Astrocyte (in vitro differentiated cells and primary cell): ENCODE data around the gene MSX1. TPM values are rescaled to one million over a fixed set of nuclear protein-coding genes. Genes with fewer than 3 reads are reported as not detected.

Source experiments
- DNase-seq: peaks from one replicate; pipeline ENCODE4 v3.0.0-alpha.2; 2010; ENCODE audit warnings: low read depth
- FAIRE-seq: peaks from 2 replicates; lab custom pipeline; 2011; peaks lifted over from hg19 to GRCh38; lab: Jason Lieb, UNC
- H2AFZ ChIP-seq: 2 replicates; pipeline ENCODE4 v1.6.0; 2012; ENCODE audit warnings: low read depth, low read length, inconsistent platforms
- H3K27ac ChIP-seq: 2 replicates; pipeline ENCODE4 v1.5.1; 2011; ENCODE audit warnings: low read depth, low read length, inconsistent platforms
- H3K27me3 ChIP-seq: 2 replicates; pipeline ENCODE4 v1.6.0; 2011; ENCODE audit warnings: low read length, inconsistent platforms; ENCODE audit not compliant: insufficient read depth
- H3K36me3 ChIP-seq: 2 replicates; pipeline ENCODE4 v1.5.1; 2011; ENCODE audit warnings: low read length, inconsistent platforms; ENCODE audit not compliant: insufficient read depth
- H3K4me1 ChIP-seq: 2 replicates; pipeline ENCODE4 v1.5.1; 2011; ENCODE audit warnings: low read length, inconsistent platforms; ENCODE audit not compliant: insufficient read depth
- H3K4me2 ChIP-seq: 2 replicates; pipeline ENCODE4 v1.6.0; 2012; ENCODE audit warnings: low read length, inconsistent platforms
- H3K4me3 ChIP-seq: 2 replicates; pipeline ENCODE4 v1.5.1; 2011; ENCODE audit warnings: low read depth, mild to moderate bottlenecking, low read length, inconsistent platforms; ENCODE audit not compliant: insufficient read depth
- H3K79me2 ChIP-seq: 2 replicates; pipeline ENCODE4 v1.6.0; 2012; ENCODE audit warnings: mild to moderate bottlenecking, low read length, inconsistent platforms; ENCODE audit not compliant: insufficient read depth
- H3K9ac ChIP-seq: 2 replicates; pipeline ENCODE4 v1.6.0; 2012; ENCODE audit warnings: mild to moderate bottlenecking, low read length, inconsistent platforms
- H3K9me3 ChIP-seq: 2 replicates; pipeline ENCODE4 v1.5.1; 2012; ENCODE audit warnings: low read depth, mild to moderate bottlenecking, low read length, inconsistent platforms; ENCODE audit not compliant: insufficient read depth
- H4K20me1 ChIP-seq: 2 replicates; pipeline ENCODE4 v1.6.0; 2012; ENCODE audit warnings: low read length, inconsistent platforms; ENCODE audit not compliant: insufficient read depth
- H3K27ac Mint-ChIP-seq: one replicate; pipeline ENCODE4 v1.8.0; 2021; ENCODE audit warnings: mild to moderate bottlenecking, mixed read lengths; ENCODE audit not compliant: unreplicated experiment
- H3K27me3 Mint-ChIP-seq: one replicate; pipeline ENCODE4 v1.8.0; 2021; ENCODE audit warnings: low read depth, mixed read lengths; ENCODE audit not compliant: unreplicated experiment
- H3K36me3 Mint-ChIP-seq: one replicate; pipeline ENCODE4 v1.8.0; 2021; ENCODE audit warnings: low read depth, mixed read lengths; ENCODE audit not compliant: unreplicated experiment
- H3K4me1 Mint-ChIP-seq: one replicate; pipeline ENCODE4 v1.8.0; 2021; ENCODE audit warnings: low read depth, mixed read lengths; ENCODE audit not compliant: unreplicated experiment
- H3K4me3 Mint-ChIP-seq: one replicate; pipeline ENCODE4 v1.8.0; 2021; ENCODE audit warnings: mild to moderate bottlenecking, moderate library complexity, mixed read lengths; ENCODE audit not compliant: unreplicated experiment
- H3K9me3 Mint-ChIP-seq: one replicate; pipeline ENCODE4 v1.8.0; 2021; ENCODE audit warnings: mild to moderate bottlenecking, mixed read lengths; ENCODE audit not compliant: unreplicated experiment
- EZH2 ChIP-seq: IDR thresholded peaks from 2 replicates; pipeline ENCODE4 v1.6.1; 2012; ENCODE audit warnings: mild to moderate bottlenecking, low read length, inconsistent platforms; ENCODE audit not compliant: insufficient read depth
- total RNA-seq: library from RNA; stranded (reverse); gene quantifications from 2 replicates; pipeline ENCODE4 v1.2.1, GENCODE V29; 2021
- TF ChIP-seq, protein P1 (sequence below): IDR thresholded peaks from 2 replicates; pipeline ENCODE4 v1.5.1; 2011; ENCODE audit warnings: low read depth, mild to moderate bottlenecking, inconsistent platforms, low read length, moderate library complexity; ENCODE audit not compliant: insufficient read depth

The MSX1 gene
- total RNA-seq, 1 donor from 2014 or later = 0.91 TPM

DNA sequence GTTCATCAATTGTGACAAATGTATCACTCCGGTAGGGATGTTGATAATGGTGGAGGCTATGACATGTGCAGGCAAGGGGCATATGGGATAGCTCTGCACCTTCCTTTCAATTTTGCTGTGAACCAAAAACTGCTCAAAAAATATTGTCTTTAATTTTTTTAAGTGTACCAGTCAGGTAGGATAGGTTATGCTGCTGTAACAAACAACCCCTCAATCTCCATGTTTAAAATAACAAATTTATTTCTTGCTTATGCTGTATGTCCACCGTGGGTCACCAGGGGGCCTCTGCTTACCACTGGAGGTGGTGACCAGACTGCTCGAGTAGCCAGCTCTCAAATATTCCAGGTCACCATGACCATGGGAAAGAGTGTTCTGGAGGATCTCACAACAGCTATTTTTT, 23.4 kb upstream of the MSX1 start:
- TF ChIP-seq EZH2 = no peak
- TF ChIP-seq, protein P1, sequence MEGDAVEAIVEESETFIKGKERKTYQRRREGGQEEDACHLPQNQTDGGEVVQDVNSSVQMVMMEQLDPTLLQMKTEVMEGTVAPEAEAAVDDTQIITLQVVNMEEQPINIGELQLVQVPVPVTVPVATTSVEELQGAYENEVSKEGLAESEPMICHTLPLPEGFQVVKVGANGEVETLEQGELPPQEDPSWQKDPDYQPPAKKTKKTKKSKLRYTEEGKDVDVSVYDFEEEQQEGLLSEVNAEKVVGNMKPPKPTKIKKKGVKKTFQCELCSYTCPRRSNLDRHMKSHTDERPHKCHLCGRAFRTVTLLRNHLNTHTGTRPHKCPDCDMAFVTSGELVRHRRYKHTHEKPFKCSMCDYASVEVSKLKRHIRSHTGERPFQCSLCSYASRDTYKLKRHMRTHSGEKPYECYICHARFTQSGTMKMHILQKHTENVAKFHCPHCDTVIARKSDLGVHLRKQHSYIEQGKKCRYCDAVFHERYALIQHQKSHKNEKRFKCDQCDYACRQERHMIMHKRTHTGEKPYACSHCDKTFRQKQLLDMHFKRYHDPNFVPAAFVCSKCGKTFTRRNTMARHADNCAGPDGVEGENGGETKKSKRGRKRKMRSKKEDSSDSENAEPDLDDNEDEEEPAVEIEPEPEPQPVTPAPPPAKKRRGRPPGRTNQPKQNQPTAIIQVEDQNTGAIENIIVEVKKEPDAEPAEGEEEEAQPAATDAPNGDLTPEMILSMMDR = no peak
- Histone ChIP-seq H3K27ac (no peak overlapping the region), H3K9ac (no peak overlapping the region), H3K4me3 (no peak overlapping the region), H2AFZ (no peak overlapping the region), H3K4me2 (no peak overlapping the region), H3K36me3 (no peaks in the 10 kb centered on the region), H3K9me3 (no peaks in the 10 kb centered on the region), H3K4me1 (peaks cover 18% of the 10 kb centered on the region), H4K20me1 (no peaks in the 10 kb centered on the region), H3K79me2 (no peaks in the 10 kb centered on the region), H3K27me3 (no peaks in the 10 kb centered on the region)
- DNase-seq = no peak
- Mint-ChIP-seq H3K36me3 (no peaks in the 10 kb centered on the region), H3K4me1 (peaks cover 4% of the 10 kb centered on the region), H3K4me3 (no peak overlapping the region), H3K27me3 (peaks cover 31% of the 10 kb centered on the region), H3K27ac (no peak overlapping the region), H3K9me3 (no peaks in the 10 kb centered on the region)
- FAIRE-seq = no peak

DNA sequence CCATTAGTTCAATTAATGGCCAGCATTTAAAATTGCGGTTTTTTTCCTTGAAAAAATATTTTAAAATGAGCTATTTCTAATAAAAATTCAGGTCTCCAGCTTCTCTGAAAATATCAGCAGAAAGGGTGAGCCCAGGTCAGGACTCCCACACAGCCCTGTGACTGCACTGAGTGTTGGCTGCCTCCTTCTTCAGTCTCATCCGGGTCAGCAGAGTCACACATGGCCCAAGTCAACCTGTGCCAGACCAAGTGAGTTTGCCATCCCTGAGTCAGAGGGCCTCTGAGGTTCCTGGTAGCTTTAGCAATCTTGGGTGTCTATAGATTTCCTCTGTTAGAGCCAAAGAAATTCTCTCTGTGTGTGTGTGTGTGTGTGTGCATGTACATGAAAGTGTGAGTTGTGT, 22.1 kb upstream of the MSX1 start:
- H2AFZ ChIP-seq = no peak overlapping the region
- no peaks in the 10 kb centered on the region for H3K79me2 ChIP-seq
- no peak for TF ChIP-seq EZH2
- TF ChIP-seq, protein P1 = no peak
- Mint-ChIP-seq H3K36me3 (no peaks in the 10 kb centered on the region), H3K9me3 (no peaks in the 10 kb centered on the region), H3K4me1 (peaks cover 4% of the 10 kb centered on the region), H3K4me3 (no peak overlapping the region), H3K27ac (no peak overlapping the region), H3K27me3 (peaks cover 34% of the 10 kb centered on the region)
- H3K9ac ChIP-seq = no peak overlapping the region
- no peaks in the 10 kb centered on the region for H3K36me3 ChIP-seq
- FAIRE-seq (no peak), DNase-seq (no peak)
- no peak overlapping the region for H3K27ac ChIP-seq
- H3K4me3 ChIP-seq = no peak overlapping the region
- no peaks in the 10 kb centered on the region for H3K9me3 ChIP-seq
- peak overlapping the region; percentile 21 for H3K4me2 ChIP-seq
- H3K4me1 ChIP-seq = peaks cover 18% of the 10 kb centered on the region
- H4K20me1 ChIP-seq = no peaks in the 10 kb centered on the region
- H3K27me3 ChIP-seq = no peaks in the 10 kb centered on the region

DNA sequence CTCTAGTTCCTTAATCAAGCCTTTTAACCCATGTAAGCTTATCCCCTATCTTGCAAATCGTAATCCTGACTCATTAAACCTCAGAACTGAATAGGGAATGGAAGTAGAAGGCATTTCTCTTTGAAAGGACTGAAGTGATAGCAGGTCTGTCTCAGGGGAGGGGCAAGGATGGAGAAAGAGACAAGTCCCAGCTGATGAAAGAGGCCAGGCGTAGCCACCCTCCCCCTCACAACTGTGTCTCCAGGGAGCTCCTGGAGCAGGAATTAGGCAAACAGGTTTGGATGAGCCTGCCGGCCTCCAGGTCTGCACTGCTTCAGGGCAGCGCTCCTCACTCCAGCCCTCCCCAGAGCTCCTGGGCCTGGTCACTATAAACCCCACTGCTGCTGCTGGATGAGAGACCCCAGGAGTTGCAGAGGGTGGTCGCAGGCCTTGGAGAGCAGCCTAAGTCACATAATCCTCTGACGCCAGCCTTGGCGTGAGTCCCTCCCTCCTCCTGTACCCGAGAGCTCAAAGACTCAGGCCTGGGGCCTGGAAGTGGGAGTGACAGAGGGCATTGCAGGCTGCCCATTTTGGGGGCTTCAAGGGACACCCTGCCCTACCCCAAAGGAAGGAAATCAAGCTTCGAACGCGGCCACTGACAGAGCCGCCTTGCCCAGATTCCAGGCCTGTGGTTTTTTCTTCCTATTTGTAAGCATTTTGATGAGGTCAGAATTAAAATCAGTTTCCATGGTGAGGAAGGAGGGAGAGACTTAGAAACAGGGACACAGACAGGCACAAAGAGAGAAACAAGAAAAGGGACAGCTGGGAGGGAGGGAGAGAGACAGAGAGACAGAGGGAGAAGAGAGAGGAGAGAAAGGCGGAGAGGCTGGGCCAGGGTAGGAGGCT, 21.2 kb upstream of the MSX1 start:
- DNase-seq = peak; percentile 53
- no peak overlapping the region for H3K4me3 ChIP-seq
- peaks cover 21% of the 10 kb centered on the region for H3K4me1 ChIP-seq
- peak overlapping the region; percentile 48 for H3K9ac ChIP-seq
- TF ChIP-seq EZH2 = no peak
- TF ChIP-seq, protein P1 = no peak
- H3K9me3 ChIP-seq = no peaks in the 10 kb centered on the region
- Mint-ChIP-seq H3K27me3 (peaks cover 42% of the 10 kb centered on the region), H3K36me3 (no peaks in the 10 kb centered on the region), H3K9me3 (no peaks in the 10 kb centered on the region), H3K4me3 (no peak overlapping the region), H3K27ac (no peak overlapping the region), H3K4me1 (peaks cover 8% of the 10 kb centered on the region)
- H2AFZ ChIP-seq = peak overlapping the region; percentile 62
- peak overlapping the region; percentile 21 for H3K4me2 ChIP-seq
- H3K27me3 ChIP-seq = peaks cover 2% of the 10 kb centered on the region
- H3K79me2 ChIP-seq = no peaks in the 10 kb centered on the region
- no peak overlapping the region for H3K27ac ChIP-seq
- no peak for FAIRE-seq
- no peaks in the 10 kb centered on the region for H4K20me1 ChIP-seq
- H3K36me3 ChIP-seq = no peaks in the 10 kb centered on the region
